ENCODE data around the gene PRKAR2B.

- no peak for TF ChIP-seq FOXA1 (IDR thresholded peaks at IDR 0.05)
- TF ChIP-seq NFRKB (IDR thresholded peaks at IDR 0.05): no peak
- TF ChIP-seq BHLHE40 (IDR thresholded peaks at IDR 0.05; ENCODE audit: borderline replicate concordance): no peak
- TF ChIP-seq L3MBTL2 (conservative IDR thresholded peaks at IDR 0.05): no peak
Measured at GRCh38 chr7:107079212-107079940, 34.9 kb downstream of the PRKAR2B start.

Measured in HEK293T (cell line).